GM04504 (cell line): ENCODE measurements around the gene AFG3L2.

ENCODE experiments used
- DNase-seq: peaks from one replicate; pipeline ENCODE4 v3.0.0-alpha.2; 2012; ENCODE audit warnings: low read depth

AFG3L2 gene

GRCh38 chr18:12302391-12303147 lies 74.5 kb downstream of the AFG3L2 start:
- no peak for DNase-seq

- no peak for DNase-seq
Measured at GRCh38 chr18:12301263-12302005, 75.6 kb downstream of the AFG3L2 start.

DNA sequence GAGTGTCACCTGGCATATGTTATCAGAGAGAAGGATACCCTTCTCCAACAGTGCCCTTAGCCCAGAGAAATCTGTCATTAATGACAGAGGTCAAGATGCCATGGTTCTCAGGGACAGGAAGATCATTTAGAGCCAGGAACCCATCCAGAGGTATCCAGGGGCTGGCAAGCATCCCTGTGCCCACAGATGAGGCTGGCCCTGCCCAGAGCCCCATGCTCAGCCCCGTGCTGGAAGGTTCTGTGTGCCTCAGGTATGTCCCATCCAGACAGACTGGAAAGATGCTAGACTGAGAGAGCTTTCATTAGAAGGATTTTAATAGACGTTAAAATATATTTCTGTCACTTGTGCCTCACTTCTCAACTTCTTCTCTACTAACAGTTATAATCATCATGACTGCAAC lies 77.2 kb downstream of the AFG3L2 start:
- no peak for DNase-seq

GRCh38 chr18:12296457-12296856 lies 80.6 kb downstream of the AFG3L2 start:
- no peak for DNase-seq

DNA sequence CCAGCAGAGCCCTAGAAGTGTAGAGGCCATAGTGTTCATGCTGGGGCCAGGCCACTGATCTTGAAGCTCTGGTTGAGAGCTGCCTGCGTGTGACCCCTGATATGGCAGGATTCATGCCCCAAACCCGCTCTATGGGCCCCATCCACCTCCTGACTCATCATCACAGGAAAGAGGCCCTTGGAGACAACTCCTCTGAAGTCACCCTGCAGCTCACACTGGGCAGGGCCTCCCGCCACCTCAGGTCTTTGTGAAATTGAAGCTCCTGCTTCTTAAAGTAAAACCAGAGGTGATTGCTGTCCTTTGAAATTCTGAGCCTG lies 81.0 kb downstream of the AFG3L2 start:
- no peak for DNase-seq

GRCh38 chr18:12295389-12296086 lies 81.5 kb downstream of the AFG3L2 start:
- no peak for DNase-seq

- DNase-seq: no peak
Measured at GRCh38 chr18:12293831-12294230, 83.2 kb downstream of the AFG3L2 start.

DNA sequence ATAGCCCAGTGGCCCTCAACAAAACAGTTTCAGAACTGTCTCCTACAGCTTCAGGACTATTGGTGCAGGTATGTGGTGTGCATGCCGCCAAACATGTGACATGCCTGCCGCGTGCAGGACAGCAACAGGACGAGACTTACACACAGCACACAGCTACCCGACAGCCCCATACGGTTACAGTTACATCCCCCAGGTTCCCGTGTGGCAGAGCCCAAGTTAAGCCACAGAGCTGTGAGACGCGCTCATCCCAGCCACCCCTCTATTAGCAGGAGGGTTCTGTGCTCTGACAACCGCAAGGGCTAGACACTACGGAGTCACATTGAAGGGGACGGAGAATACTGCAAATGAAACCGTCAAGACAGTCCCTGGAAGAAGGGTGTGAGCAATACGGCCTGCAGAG lies 85.3 kb downstream of the AFG3L2 start:
- DNase-seq: no peak

DNA sequence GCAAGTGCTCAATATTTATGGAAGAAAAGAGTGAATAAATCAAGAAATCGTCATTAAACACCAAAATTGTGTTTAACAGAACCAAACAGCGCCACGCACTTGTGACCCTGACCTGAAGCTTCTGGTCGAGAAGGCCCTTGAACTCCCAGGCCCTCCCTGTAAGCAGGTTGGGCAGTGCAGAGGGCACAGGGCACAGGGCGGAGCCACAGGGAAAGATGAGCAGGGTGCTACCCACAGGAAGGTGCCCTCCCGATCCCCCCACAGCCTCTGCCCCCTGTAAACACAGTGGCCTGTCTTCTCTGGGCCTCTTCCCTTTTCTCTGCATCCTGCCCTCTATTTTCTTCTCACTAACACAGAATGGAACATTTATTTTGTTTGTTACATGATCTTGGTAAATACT lies 85.9 kb downstream of the AFG3L2 start:
- DNase-seq: no peak

DNA sequence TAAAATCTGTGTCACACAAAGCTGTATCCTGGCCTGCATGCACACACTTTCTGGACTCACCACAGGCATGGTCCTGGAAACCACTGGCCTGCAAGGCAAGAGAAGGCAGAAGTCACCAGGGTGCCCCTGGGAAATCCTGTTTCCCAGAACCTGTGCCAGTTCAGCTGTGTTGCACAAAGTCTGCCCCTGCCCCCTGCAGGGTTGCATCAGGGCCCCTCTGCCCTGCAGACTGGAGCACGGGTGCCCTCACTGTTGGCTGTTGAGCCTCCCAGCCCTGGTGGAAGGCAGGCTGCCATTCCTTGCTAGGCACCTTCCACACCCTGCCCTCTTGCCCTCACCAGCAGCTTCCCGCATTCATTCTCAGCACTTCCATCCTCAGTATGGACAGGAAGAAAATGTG lies 86.9 kb downstream of the AFG3L2 start:
- no peak for DNase-seq

GRCh38 chr18:12288403-12288755 lies 88.6 kb downstream of the AFG3L2 start:
- DNase-seq: no peak

- peak; percentile 81 for DNase-seq
Measured at GRCh38 chr18:12287684-12288402, 89.2 kb downstream of the AFG3L2 start.

GRCh38 chr18:12287131-12287681 lies 89.8 kb downstream of the AFG3L2 start:
- DNase-seq: no peak

DNA sequence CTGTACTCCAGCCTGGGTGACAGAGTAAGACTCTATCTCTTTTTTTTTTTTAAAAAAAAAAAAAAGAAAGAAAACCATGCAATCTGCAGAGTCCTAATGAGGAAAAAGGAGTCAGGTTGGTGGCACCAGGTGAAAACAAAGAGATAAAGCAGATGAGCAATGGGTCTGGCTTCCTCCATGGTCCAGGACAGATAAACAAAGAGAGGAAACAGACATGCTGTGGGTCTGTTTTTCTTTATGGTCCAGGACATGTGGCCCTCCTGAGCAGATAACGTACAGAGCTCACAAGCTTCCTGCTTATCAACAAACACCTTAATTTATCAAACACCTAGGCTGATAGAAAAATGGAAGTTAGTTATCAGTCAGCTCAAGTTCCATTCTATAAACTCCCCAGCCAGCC lies 93.4 kb downstream of the AFG3L2 start:
- no peak for DNase-seq

- DNase-seq: no peak
Measured at GRCh38 chr18:12283256-12283655, 93.8 kb downstream of the AFG3L2 start.

DNA sequence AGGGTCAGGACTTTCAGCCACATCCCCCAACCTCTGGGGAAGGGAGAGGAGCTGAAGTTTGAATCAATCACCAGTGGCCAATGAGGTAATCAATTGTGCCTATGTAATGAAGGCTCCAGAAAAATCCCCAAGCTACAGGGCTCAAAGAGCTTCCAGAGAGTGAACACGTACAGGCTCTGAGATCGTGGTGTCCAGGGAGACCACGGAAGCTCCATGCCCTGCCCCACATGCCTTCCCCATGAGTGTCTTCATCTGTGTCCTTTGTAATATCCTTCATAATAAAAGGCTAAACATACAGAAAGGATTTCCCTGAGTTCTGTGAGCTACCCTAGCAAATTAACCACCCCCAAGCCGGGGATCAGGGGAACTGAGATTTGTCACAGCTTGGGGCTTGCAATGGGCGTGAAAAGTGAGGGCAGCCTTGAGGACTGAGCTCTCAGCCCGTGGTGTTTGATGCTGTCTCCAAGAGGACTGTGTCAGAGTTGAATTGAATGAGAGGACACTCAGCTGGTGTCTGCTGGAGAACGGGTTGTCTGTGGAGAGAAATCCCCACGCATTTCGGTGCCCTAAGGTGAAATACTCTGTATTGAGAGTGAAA lies 94.5 kb downstream of the AFG3L2 start:
- peak; percentile 72 for DNase-seq

DNA sequence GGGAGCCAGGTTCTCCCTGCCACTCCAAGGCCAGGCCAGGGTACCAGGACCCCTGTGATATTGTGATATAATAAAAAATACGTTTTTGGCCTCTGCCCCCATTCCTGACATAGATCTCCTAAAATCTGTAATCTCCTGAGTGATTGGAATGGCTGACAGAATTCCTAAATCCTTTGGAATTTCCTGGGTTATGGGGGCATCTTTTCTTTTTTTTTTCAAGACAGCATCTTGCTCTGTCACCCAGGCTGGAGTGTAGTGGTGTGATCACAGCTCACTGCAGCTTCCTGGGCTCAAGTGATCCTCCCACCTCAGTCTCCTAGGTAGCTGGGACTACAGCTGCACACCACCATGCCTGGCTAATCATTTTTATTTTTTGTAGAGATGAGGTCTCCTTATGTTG lies 95.2 kb downstream of the AFG3L2 start:
- DNase-seq: no peak

GRCh38 chr18:12279781-12280531 lies 97.1 kb downstream of the AFG3L2 start:
- no peak for DNase-seq
